Bronchial epithelial cell (primary cell): ENCODE measurements around the gene CAMK2G. TPM values are rescaled to one million over a fixed set of nuclear protein-coding genes. Genes with fewer than 3 reads are reported as not detected.
"Not testable (repeated sequence)": the region's sequence is repeated elsewhere in the genome, so short reads cannot be mapped to it uniquely, and the experiment has no call there.

Experiments
- DNase-seq: peaks from one replicate; pipeline ENCODE4 v3.0.0-alpha.2; 2010; ENCODE audit warnings: low read depth
- FAIRE-seq: peaks from 2 replicates; lab custom pipeline; 2011; peaks lifted over from hg19 to GRCh38; lab: Jason Lieb, UNC
- H3K27me3 ChIP-seq: 2 replicates; pipeline ENCODE4 v1.5.1; 2011; ENCODE audit warnings: low read length; ENCODE audit not compliant: control insufficient read depth, insufficient read depth
- H3K36me3 ChIP-seq: 2 replicates; pipeline ENCODE4 v1.5.1; 2011; ENCODE audit warnings: low read length; ENCODE audit not compliant: control insufficient read depth, insufficient read depth
- H3K4me3 ChIP-seq: 2 replicates; pipeline ENCODE4 v1.5.1; 2011; ENCODE audit warnings: mild to moderate bottlenecking, low read depth, low read length, control low read depth
- total RNA-seq: library from RNA; depleted of rRNA; stranded (reverse); fragments of >200 nt; gene quantifications from 2 replicates; pipeline ENCODE4 v1.2.1, GENCODE V29; 2014
- TF ChIP-seq, protein P1 (sequence below): IDR thresholded peaks from 2 replicates; pipeline ENCODE4 v1.5.1; 2011; ENCODE audit warnings: mild to moderate bottlenecking, moderate library complexity, low read length, control low read depth, inconsistent platforms; ENCODE audit not compliant: insufficient read depth, severe bottlenecking

CAMK2G gene
- total RNA-seq, 1 donor from 2014 or later, result 13.4 TPM

DNA sequence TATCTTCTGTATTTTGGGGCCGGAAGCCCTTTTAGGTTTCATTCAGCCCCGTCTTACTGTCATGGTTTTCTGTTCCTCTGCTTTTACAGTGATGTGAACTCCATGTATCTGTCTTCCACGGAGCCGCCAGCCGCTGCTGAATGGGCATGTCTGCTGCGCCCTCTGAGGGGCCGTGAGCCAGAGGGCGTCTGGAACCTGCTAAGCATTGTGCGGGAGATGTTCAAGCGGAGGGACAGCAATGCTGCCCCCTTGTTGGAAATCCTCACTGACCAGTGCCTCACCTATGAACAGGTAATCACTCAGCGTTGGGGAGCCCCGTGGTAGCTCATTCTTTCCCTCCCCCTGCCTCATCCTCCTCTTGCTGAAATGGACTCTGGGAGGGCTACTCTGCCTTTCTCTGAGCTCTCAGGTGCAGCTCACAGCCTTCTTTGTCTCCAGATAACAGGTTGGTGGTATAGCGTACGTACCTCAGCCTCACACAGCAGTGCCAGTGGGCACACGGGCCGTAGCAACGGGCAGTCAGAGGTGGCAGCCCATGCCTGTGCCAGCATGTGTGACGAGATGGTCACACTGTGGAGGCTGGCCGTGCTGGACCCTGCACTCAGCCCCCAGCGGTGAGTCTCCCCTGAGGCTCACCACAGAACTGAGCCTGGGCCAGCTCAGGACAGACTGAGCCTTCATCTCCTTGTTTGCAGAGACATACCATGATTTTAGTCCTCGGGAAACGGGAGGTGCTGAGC, 83.3 kb downstream of the CAMK2G start:
- DNase-seq (no peak), FAIRE-seq (no peak)
- H3K27me3 ChIP-seq, result no peaks in the 10 kb centered on the region
- H3K4me3 ChIP-seq, result no peak overlapping the region
- TF ChIP-seq, protein P1, sequence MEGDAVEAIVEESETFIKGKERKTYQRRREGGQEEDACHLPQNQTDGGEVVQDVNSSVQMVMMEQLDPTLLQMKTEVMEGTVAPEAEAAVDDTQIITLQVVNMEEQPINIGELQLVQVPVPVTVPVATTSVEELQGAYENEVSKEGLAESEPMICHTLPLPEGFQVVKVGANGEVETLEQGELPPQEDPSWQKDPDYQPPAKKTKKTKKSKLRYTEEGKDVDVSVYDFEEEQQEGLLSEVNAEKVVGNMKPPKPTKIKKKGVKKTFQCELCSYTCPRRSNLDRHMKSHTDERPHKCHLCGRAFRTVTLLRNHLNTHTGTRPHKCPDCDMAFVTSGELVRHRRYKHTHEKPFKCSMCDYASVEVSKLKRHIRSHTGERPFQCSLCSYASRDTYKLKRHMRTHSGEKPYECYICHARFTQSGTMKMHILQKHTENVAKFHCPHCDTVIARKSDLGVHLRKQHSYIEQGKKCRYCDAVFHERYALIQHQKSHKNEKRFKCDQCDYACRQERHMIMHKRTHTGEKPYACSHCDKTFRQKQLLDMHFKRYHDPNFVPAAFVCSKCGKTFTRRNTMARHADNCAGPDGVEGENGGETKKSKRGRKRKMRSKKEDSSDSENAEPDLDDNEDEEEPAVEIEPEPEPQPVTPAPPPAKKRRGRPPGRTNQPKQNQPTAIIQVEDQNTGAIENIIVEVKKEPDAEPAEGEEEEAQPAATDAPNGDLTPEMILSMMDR, result no peak
- H3K36me3 ChIP-seq, result peaks cover 44% of the 10 kb centered on the region

DNA sequence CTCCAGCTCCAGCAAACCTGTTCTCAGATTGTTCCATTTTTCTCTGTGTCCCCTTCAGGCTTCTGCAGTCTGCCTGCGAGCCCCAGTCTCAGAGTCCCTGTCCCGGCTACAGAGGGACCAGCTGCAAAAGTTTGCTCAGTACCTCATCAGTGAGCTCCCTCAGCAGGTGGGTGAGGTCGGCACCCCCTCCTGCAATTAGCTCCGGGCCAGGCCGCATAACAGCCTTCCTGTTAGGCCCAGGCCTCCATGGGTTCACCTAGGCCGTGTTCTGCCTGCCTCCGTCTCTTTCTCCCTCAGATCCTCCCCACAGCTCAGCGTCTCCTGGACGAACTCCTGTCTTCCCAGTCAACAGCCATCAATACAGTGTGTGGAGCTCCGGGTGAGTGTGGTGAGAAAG, 84.7 kb downstream of the CAMK2G start:
- peaks cover 41% of the 10 kb centered on the region for H3K36me3 ChIP-seq
- no peaks in the 10 kb centered on the region for H3K27me3 ChIP-seq
- no peak for DNase-seq
- no peak for FAIRE-seq
- TF ChIP-seq, protein P1, result no peak
- no peak overlapping the region for H3K4me3 ChIP-seq

DNA sequence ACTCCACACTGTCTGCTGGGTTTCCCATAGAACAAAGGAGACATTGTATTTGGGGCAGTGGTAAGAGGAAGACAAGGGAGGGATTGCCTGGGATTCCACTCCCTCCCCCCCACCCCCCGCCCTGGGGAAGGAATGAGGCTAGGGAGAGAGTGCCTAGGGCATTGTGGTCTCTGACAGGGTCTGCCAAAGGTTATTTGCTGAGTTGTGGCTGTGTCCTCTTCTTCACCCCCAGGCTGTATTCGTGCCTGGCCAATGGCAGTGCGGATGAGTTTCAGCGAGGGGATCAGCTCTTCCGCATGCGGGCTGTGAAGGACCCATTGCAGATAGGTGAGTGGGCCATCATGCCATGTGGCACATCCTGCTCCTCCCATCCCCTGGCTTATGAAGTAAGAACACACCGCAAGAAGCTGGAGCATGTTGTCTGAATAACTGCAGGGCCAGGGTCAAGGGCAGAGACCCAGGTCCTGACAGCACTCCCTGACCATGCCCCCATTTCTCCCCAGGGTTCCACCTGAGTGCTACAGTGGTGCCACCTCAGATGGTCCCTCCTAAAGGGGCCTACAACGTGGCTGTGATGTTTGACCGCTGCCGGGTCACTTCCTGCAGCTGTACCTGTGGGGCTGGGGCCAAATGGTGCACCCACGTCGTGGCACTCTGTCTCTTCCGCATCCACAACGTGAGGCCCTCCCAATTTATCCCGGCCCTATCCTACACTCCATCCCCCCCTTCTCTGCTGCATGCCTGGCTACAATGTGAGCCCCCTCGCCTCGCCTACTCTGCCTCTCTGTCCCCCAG, 85.3 kb downstream of the CAMK2G start:
- Histone ChIP-seq H3K36me3 (peaks cover 36% of the 10 kb centered on the region), H3K4me3 (no peak overlapping the region), H3K27me3 (no peaks in the 10 kb centered on the region)
- no peak for FAIRE-seq
- TF ChIP-seq, protein P1, result no peak
- no peak for DNase-seq

DNA sequence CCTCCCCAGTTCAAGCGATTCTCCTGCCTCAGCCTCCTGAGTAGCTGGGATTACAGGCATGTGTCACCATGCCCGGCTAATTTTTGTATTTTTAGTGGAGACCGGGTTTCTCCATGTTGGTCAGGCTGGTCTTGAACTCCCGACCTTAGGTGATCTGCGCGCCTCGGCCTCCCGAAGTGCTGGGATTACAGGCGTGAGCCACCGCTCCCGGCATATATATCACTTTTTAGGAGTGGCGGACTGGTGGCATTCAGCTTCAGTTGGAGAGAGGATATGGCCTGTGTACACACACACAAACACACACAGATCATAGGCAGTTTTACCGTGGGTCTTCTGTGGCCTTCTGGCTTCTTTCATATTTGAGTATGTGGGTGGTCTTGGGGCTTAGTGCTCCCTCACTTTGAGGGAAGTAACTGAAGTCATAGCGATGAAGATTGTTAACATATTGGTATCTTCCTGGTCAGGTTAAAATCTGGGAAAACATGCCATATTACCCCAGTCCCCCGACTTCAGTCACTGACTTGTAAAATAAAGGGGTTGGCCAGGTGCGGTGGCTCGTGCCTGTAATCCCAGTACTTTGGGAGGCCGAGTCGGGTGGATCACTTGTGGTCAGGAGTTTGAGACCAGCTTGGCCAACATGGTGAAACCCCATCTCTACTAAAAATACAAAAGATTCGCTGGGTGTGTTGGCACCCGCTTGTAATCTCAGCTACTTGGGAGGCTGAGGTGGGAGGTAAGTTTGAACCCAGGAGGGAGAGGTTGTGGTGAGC, 87.1 kb downstream of the CAMK2G start:
- peaks cover 24% of the 10 kb centered on the region for H3K36me3 ChIP-seq
- FAIRE-seq, H3K27me3 ChIP-seq, H3K4me3 ChIP-seq, DNase-seq: not testable (repeated sequence)

DNA sequence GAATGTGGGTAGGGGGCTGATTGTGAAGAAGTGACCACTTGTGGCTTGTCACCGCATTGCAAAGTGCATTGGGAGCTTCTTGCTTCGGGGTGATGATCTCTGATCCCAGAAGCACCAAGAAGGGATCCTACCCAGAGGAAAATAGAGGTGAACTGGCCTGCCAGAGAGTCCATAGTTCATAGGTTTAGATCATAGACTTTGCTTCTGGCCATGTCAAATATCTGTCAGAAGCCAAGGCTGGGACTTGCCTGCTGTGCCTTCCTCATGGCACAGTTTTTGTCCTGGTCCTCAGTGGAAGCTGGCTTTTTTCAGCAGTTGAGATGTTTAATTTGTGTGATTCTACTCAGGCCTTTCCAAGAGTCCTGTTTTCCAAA, 87.9 kb downstream of the CAMK2G start:
- FAIRE-seq, result no peak
- Histone ChIP-seq H3K36me3 (peaks cover 20% of the 10 kb centered on the region), H3K27me3 (no peaks in the 10 kb centered on the region), H3K4me3 (peak overlapping the region; percentile 91)
- TF ChIP-seq, protein P1, result no peak
- no peak for DNase-seq
